ENCODE results near the gene FARSA.
"Not testable (repeated sequence)": the region's sequence is repeated elsewhere in the genome, so short reads cannot be mapped to it uniquely, and the experiment has no call there.

FARSA gene

DNA sequence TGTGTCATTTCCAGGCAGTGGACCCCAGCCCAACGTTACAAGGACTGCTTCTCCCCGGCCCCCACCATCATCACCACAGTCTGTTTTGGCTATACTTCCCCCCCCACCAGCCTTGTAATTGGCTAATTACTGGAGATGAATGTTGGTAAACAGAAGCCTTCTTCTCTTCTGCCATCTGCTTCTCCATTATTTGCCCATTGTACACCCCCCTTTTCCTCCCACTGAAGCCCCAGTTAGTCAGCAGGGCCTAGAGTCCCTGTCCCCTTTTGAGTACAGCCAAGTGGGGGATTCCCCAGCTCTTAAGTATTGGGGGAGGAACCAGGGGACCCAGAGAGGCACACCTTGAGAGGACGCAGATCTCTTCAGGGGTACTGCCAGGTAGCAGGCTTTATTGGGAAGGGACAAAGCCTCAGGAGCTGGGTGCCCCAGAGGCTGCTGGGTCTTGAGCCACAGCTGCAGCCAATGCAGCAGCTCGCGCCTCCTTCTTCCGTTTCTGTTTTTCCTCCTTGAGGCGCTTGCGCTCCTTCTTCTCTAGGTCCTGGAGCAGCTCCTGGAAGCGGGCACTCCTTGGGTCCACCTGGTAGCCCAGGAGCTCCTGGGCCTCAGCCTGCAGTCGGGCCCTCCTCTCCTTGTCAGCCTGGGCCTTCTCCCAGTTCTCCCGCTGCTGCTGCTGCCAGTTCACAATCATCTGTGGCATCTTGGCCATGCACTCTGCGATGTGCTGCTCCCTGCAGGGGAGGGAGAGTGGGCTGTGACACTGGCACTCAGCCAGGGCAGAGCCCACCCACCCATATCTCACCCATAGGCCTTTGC lies 20.5 kb upstream of the FARSA start:
- in situ Hi-C loops (cut with HindIII; ENCODE audit: low sequenced_read_pairs) = no loop called here
- no peak overlapping the region for H3K4me3 ChIP-seq (ENCODE audit: low read depth, low read length)
- TF ChIP-seq, protein P1, sequence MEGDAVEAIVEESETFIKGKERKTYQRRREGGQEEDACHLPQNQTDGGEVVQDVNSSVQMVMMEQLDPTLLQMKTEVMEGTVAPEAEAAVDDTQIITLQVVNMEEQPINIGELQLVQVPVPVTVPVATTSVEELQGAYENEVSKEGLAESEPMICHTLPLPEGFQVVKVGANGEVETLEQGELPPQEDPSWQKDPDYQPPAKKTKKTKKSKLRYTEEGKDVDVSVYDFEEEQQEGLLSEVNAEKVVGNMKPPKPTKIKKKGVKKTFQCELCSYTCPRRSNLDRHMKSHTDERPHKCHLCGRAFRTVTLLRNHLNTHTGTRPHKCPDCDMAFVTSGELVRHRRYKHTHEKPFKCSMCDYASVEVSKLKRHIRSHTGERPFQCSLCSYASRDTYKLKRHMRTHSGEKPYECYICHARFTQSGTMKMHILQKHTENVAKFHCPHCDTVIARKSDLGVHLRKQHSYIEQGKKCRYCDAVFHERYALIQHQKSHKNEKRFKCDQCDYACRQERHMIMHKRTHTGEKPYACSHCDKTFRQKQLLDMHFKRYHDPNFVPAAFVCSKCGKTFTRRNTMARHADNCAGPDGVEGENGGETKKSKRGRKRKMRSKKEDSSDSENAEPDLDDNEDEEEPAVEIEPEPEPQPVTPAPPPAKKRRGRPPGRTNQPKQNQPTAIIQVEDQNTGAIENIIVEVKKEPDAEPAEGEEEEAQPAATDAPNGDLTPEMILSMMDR (IDR thresholded peaks at IDR 0.05; ENCODE audit: low read depth, low read length, missing control alignments) = no peak
- DNase-seq (ENCODE audit: low read depth) = no peak

GRCh38 chr19:12953138-12953798 lies 19.8 kb upstream of the FARSA start:
- TF ChIP-seq, protein P1 (IDR thresholded peaks at IDR 0.05; ENCODE audit: low read depth, low read length, missing control alignments) = no peak
- DNase-seq (ENCODE audit: low read depth) = no peak
- no peak overlapping the region for H3K4me3 ChIP-seq (ENCODE audit: low read depth, low read length)
- in situ Hi-C loops (cut with HindIII; ENCODE audit: low sequenced_read_pairs) = no loop called here

DNA sequence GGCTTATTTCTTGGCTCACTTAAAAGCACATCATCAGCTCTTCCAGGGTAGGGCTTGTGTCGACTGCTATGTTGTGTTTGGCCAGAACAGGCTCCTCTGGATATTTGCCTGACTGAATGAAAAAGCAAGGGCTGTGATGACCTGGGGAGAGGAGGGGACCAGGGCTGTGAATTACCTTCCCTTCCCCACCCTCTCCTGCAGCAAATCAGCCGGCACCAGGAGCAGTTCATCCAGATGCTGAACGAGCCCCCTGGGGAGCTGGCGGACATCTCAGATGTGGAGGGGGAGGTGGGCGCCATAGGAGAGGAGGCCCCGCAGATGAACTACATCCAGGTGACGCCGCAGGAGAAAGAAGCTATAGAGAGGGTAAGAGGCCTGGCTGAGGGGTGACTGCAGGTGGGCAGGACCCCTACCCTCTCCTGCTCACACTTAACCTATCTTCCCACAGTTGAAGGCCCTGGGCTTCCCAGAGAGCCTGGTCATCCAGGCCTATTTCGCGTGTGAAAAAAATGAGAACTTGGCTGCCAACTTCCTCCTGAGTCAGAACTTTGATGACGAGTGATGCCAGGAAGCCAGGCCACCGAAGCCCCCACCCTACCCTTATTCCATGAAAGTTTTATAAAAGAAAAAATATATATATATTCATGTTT lies 19.1 kb upstream of the FARSA start:
- TF ChIP-seq, protein P1 (IDR thresholded peaks at IDR 0.05; ENCODE audit: low read depth, low read length, missing control alignments) = no peak
- H3K4me3 ChIP-seq (ENCODE audit: low read depth, low read length) = no peak overlapping the region
- in situ Hi-C loops (cut with HindIII; ENCODE audit: low sequenced_read_pairs) = no loop called here
- DNase-seq (ENCODE audit: low read depth) = peak; percentile 70

DNA sequence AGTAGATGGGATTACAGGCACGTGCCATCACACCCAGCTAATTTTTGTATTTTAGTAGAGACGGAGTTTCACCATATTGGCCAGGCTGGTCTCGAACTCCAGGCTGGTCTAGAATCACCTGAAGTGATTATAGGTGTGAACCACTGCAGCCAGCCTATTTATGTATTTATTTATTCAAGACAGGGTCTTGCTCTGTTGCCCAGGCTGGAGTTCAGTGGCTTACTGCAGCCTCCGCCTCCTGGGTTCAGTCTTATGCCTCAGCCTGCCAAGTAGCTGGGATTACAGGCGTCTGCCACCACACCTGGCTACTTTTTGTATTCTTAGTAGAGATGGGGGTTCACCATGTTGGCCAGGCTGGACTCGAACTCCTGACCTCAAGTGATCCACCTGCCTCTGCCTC lies 18.5 kb upstream of the FARSA start:
- DNase-seq (ENCODE audit: low read depth); in situ Hi-C loops (cut with HindIII; ENCODE audit: low sequenced_read_pairs); H3K4me3 ChIP-seq (ENCODE audit: low read depth, low read length): not testable (repeated sequence)

DNA sequence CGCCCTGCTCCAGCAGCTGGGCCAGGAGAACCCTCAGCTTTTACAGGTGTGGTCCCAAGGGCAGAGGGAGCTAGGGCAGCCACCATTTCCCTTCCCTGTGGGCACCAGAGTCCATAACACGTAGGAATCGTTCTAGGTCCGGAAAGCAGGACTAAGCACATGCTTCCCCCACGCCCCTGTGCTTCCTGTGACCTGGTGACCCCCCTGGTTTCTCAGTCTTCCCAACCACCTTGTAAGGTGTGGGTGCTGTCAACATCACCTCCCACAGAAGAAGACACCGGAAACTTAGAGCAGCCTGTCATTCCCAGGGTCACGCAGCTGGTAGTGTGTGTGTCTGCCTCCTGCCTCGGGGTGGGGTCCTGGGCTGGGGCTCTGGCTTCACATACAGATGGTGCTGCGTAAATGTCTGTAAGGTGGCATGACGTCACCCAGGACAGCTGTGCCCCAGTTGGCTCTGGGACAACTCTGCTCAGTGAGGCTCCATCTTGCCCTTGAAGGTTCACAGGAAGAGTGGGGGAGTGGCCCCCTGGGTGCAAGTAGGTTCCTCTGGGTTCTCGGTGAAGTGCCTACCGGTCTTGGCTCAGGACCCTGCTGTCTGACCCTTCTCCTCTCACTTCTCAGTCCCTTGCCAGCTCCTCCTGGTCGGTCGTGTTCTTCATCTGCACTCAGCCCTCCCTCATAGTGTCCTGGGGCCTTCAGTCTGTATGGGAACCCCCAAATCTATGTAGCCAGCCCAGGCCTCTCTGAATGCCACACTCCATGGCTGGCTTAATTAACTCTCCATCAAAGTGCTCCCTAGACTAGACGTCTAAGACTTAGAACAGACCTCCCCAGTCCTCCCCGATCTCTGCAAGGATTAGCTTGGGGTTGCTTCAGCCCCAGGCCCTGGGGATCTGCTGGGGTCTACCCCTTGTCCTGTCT lies 16.1 kb upstream of the FARSA start:
- no peak overlapping the region for H3K4me3 ChIP-seq (ENCODE audit: low read depth, low read length)
- in situ Hi-C loops (cut with HindIII; ENCODE audit: low sequenced_read_pairs) = no loop called here
- TF ChIP-seq, protein P1 (IDR thresholded peaks at IDR 0.05; ENCODE audit: low read depth, low read length, missing control alignments) = no peak
- DNase-seq (ENCODE audit: low read depth) = no peak

GRCh38 chr19:12948612-12949362 lies 15.3 kb upstream of the FARSA start:
- H3K4me3 ChIP-seq (ENCODE audit: low read depth, low read length) = no peak overlapping the region
- in situ Hi-C loops (cut with HindIII; ENCODE audit: low sequenced_read_pairs) = no loop called here
- DNase-seq (ENCODE audit: low read depth) = no peak
- TF ChIP-seq, protein P1 (IDR thresholded peaks at IDR 0.05; ENCODE audit: low read depth, low read length, missing control alignments) = no peak
